GM19468 (cell line): ENCODE data around the gene SLC28A1.
"Not testable (repeated sequence)": the region's sequence is repeated elsewhere in the genome, so short reads cannot be mapped to it uniquely, and the experiment has no call there.

Source experiments
- ATAC-seq: cut with Tn5 transposase; IDR thresholded peaks from one replicate; pipeline ENCODE4 v1.9.1; 2021; ENCODE audit warnings: mild to moderate bottlenecking, moderate library complexity, moderate number of reproducible peaks; ENCODE audit not compliant: unreplicated experiment; ENCODE audit errors: extremely low read depth

SLC28A1 gene

GRCh38 chr15:84883916-84884781 lies at the start of gene SLC28A1:
SLC28A1 (plus strand) TSS chr15:84884662; CDS start chr15:84887761, 3,099 bp downstream.
- no peak for ATAC-seq

GRCh38 chr15:84834969-84835368 lies 49.5 kb upstream of the SLC28A1 start:
- no peak for ATAC-seq

GRCh38 chr15:84835661-84836337 lies 48.7 kb upstream of the SLC28A1 start:
- no peak for ATAC-seq

- no peak for ATAC-seq
Observed at GRCh38 chr15:84836844-84837243, 47.6 kb upstream of the SLC28A1 start.

GRCh38 chr15:84839714-84840113 lies 44.7 kb upstream of the SLC28A1 start:
- no peak for ATAC-seq

GRCh38 chr15:84840255-84840654 lies 44.2 kb upstream of the SLC28A1 start:
- ATAC-seq: no peak

- no peak for ATAC-seq
Observed at GRCh38 chr15:84840741-84841429, 43.6 kb upstream of the SLC28A1 start.

GRCh38 chr15:84842781-84843180 lies 41.7 kb upstream of the SLC28A1 start:
- no peak for ATAC-seq

GRCh38 chr15:84844964-84845363 lies 39.5 kb upstream of the SLC28A1 start:
- no peak for ATAC-seq

GRCh38 chr15:84845631-84846030 lies 38.8 kb upstream of the SLC28A1 start:
- not testable (repeated sequence) for ATAC-seq

GRCh38 chr15:84846269-84846668 lies 38.2 kb upstream of the SLC28A1 start:
- no peak for ATAC-seq

- no peak for ATAC-seq
Observed at GRCh38 chr15:84847382-84847781, 37.1 kb upstream of the SLC28A1 start.

- ATAC-seq: no peak
Observed at GRCh38 chr15:84852212-84852611, 32.2 kb upstream of the SLC28A1 start.

GRCh38 chr15:84855136-84855535 lies 29.3 kb upstream of the SLC28A1 start:
- ATAC-seq: no peak

GRCh38 chr15:84855765-84856164 lies 28.7 kb upstream of the SLC28A1 start:
- no peak for ATAC-seq

- ATAC-seq: no peak
Observed at GRCh38 chr15:84856731-84857417, 27.6 kb upstream of the SLC28A1 start.

GRCh38 chr15:84857418-84858004 lies 27.0 kb upstream of the SLC28A1 start:
- no peak for ATAC-seq

- no peak for ATAC-seq
Observed at GRCh38 chr15:84858231-84858630, 26.2 kb upstream of the SLC28A1 start.

GRCh38 chr15:84859144-84859543 lies 25.3 kb upstream of the SLC28A1 start:
- ATAC-seq: no peak

- no peak for ATAC-seq
Observed at GRCh38 chr15:84859651-84860050, 24.8 kb upstream of the SLC28A1 start.
